Small intestine (tissue), 7 donors: ENCODE measurements around the gene SNX25. TPM values are rescaled to one million over a fixed set of nuclear protein-coding genes. Genes with fewer than 3 reads are reported as not detected.

ENCODE experiments used
- DNase-seq, 2 donors: peaks; one replicate each; pipeline versions ENCODE4 v3.0.0 to v3.0.0-alpha.2; 2013
- FAIRE-seq: peaks from 2 replicates; lab custom pipeline; 2012; peaks lifted over from hg19 to GRCh38; lab: Jason Lieb, UNC
- H3K27ac ChIP-seq, 3 donors: one replicate each; pipeline ENCODE4 v1.5.1; 2013; ENCODE audit warnings: low read length in 2 of 3, mild to moderate bottlenecking in 2 of 3, control low read depth in 1 of 3, inconsistent platforms in 1 of 3, low read depth in 1 of 3, moderate library complexity in 1 of 3
- H3K27me3 ChIP-seq, 3 donors: one replicate each; pipeline ENCODE4 v1.6.1; 2013; ENCODE audit warnings: low read length in 3 of 3, inconsistent platforms in 1 of 3; ENCODE audit not compliant: control insufficient read depth in 3 of 3, insufficient read depth in 3 of 3
- H3K36me3 ChIP-seq, 3 donors: one replicate each; pipeline ENCODE4 v1.6.1; 2013; ENCODE audit warnings: low read length in 3 of 3, inconsistent platforms in 1 of 3, low read depth in 1 of 3, mild to moderate bottlenecking in 1 of 3, moderate library complexity in 1 of 3; ENCODE audit not compliant: control insufficient read depth in 3 of 3, insufficient read depth in 2 of 3
- H3K4me1 ChIP-seq, 3 donors: one replicate each; pipeline ENCODE4 v1.6.1; 2013; ENCODE audit warnings: low read length in 2 of 3, inconsistent platforms in 1 of 3, low read depth in 1 of 3, mild to moderate bottlenecking in 1 of 3, moderate library complexity in 1 of 3; ENCODE audit not compliant: control insufficient read depth in 3 of 3, insufficient read depth in 2 of 3
- H3K4me3 ChIP-seq, 3 donors: one replicate each; pipeline ENCODE4 v1.5.1; 2013; ENCODE audit warnings: low read length in 3 of 3, control low read depth in 1 of 3, inconsistent platforms in 1 of 3, low read depth in 1 of 3, mild to moderate bottlenecking in 1 of 3, moderate library complexity in 1 of 3
- H3K9me3 ChIP-seq, 2 donors: one replicate each; pipeline ENCODE4 v1.6.1; 2013; ENCODE audit warnings: low read depth in 1 of 2, low read length in 1 of 2; ENCODE audit not compliant: control insufficient read depth in 2 of 2, insufficient read depth in 1 of 2
- WGBS, 3 donors: extraction: QIAGEN DNeasy Blood & Tissue Kit; methylation state at CpG; one replicate each; pipeline ENCODE4 v1.1.7; 2013; 5-methylcytosine and 5-hydroxymethylcytosine counted together
- polyA plus RNA-seq, 4 donors: library from polyadenylated mRNA; stranded (reverse) in 3 of 4; unstranded in 1 of 4; fragments of 200-250 nt in 3 of 4; fragments of 120-200 nt in 1 of 4; gene quantifications; one replicate each; pipeline versions ENCODE4 v1.2.1 to v1.2.3, GENCODE V29; 2013
- donor health status: healthy with polysubstance abuse.
- donor health status: control.
- donor health status: control.
- donor health status: Bipolar disorder and iron deficiency.
- donor health status: healthy.

Gene SNX25
- polyA plus RNA-seq, 4 donors = 1.9 to 12.6 (median 3.7) TPM

- FAIRE-seq = no peak
- WGBS, 3 donors = 93 to 97% (median 95%) methylated on average over 6 of the region's 6 CpGs
- DNase-seq = no peak
These were observed 87.5 kb downstream of the SNX25 start for GRCh38 chr4:185296665-185297460.

DNA sequence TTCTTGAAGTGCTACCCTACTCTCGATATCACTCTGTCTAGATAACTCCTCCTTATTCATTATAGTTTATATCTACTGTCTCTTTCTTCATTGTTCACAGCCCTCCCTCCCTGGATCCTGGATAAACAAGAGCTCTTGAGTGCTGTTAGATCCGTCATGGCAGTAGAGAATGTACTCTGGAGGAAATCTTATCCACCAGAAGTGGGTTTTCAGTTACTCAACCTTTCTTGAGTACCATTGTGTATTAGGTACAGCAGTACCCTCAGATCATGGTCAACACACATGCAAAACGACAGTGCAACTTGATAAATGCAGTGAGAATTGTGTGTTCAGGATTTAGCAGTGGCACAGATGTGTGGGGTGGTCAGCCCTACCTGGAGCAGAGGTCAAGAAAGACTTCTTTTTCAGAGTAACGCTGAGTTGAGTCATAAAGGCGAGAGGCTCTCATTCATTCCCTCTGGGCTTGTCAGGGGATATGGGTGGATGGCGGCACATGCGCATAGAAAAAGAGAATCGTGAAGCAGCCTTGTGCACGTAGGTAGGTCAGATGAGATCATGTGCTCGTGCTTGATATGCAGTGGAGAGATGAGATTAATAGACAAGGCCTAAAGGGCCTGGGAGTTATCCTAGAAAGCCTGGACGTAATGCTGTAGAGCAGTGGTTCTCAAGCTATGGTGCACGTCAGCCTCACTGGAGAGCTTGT is 89.5 kb downstream of the SNX25 start:
- WGBS, 3 donors = 85 to 93% (median 86%) methylated on average over 12 of the region's 12 CpGs
- FAIRE-seq = no peak

More at GRCh38 chr4:185296665-185297460, 87.5 kb downstream of the SNX25 start:
- no peak overlapping the region for H3K27ac ChIP-seq
- no peaks in the 10 kb centered on the region for H3K27me3 ChIP-seq
- H3K9me3 ChIP-seq = no peaks in the 10 kb centered on the region
- H3K4me3 ChIP-seq = no peak overlapping the region
- H3K36me3 ChIP-seq = peaks cover 0 to 17% (median 0%) of the 10 kb centered on the region in 3 donors
- no peaks in the 10 kb centered on the region for H3K4me1 ChIP-seq

DNA sequence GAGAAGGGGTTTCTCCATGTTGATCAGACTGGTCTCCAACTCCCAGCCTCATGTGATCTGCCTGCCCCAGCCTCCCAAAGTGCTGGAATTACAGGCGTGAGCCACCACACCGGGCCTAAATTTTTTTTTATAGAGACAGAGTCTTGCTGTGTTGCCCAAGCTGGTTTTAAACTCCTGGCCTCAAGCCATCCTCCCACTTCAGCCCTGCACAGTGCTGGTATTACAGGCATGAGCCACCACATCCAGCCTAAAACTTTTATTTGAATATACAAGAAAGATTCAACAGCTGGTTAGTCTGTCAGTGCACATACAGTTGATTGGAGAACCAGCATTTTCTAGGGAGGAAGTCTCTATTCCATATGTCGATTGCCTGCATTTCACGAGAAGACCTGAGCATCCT is 95.1 kb downstream of the SNX25 start:
- Histone ChIP-seq H3K4me1 (no peaks in the 10 kb centered on the region), H3K27ac (no peak overlapping the region), H3K36me3 (peaks cover 0 to 7% (median 0%) of the 10 kb centered on the region in 3 donors), H3K4me3 (no peak overlapping the region), H3K9me3 (no peaks in the 10 kb centered on the region), H3K27me3 (no peaks in the 10 kb centered on the region)
- no peak for FAIRE-seq
- DNase-seq = no peak
- 91 to 97% (median 92%) methylated on average over 4 of the region's 4 CpGs for WGBS, 3 donors

More for the DNA sequence above, 89.5 kb downstream of the SNX25 start:
- Histone ChIP-seq H3K27ac (no peak overlapping the region), H3K27me3 (no peaks in the 10 kb centered on the region), H3K9me3 (no peaks in the 10 kb centered on the region), H3K4me1 (no peaks in the 10 kb centered on the region), H3K4me3 (no peak overlapping the region), H3K36me3 (peaks cover 0 to 13% (median 0%) of the 10 kb centered on the region in 3 donors)
- DNase-seq = no peak

GRCh38 chr4:185304944-185305690 is 95.7 kb downstream of the SNX25 start:
- DNase-seq = peak in 1 of 2 donors; percentile 7
- Histone ChIP-seq H3K9me3 (no peaks in the 10 kb centered on the region), H3K27ac (no peak overlapping the region), H3K4me3 (no peak overlapping the region), H3K36me3 (peaks cover 0 to 7% (median 0%) of the 10 kb centered on the region in 3 donors), H3K4me1 (no peaks in the 10 kb centered on the region), H3K27me3 (no peaks in the 10 kb centered on the region)
- 87 to 95% (median 88%) methylated on average over 5 of the region's 5 CpGs for WGBS, 3 donors
- FAIRE-seq = no peak

DNA sequence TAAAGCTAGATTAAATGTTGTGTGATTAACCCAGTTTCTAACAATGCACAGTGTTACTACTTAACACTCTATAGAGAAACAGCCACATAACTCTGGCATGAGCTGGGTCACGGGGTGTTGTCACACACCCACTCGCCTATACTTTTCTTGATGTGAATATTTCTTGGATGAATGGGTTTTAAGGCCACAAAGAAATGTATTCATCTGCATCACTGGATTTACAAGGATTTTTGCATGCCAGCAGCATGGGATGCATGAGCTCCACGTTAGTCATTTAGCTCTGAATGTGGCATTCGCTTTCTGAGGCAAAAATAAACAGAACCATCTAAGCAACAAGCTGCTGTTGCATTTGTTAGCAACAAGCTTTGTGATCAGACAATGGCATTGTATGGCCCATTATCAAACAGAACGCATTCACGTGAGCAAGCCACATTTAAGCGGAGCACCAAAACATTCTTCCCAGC is 96.6 kb downstream of the SNX25 start:
- 89 to 94% (median 91%) methylated on average over 7 of the region's 7 CpGs for WGBS, 3 donors
- no peaks in the 10 kb centered on the region for H3K27me3 ChIP-seq
- DNase-seq = no peak
- H3K9me3 ChIP-seq = no peaks in the 10 kb centered on the region
- H3K4me1 ChIP-seq = no peaks in the 10 kb centered on the region
- H3K27ac ChIP-seq = no peak overlapping the region
- FAIRE-seq = no peak
- H3K4me3 ChIP-seq = no peak overlapping the region
- H3K36me3 ChIP-seq = peaks cover 0 to 7% (median 0%) of the 10 kb centered on the region in 3 donors

GRCh38 chr4:185307136-185307950 is 97.9 kb downstream of the SNX25 start:
- 47 to 65% (median 62%) methylated on average over 5 of the region's 5 CpGs for WGBS, 3 donors
- DNase-seq (peak in 1 of 2 donors; percentile 23), FAIRE-seq (no peak)
- no peak overlapping the region for H3K27ac ChIP-seq
- peaks cover 0 to 11% (median 0%) of the 10 kb centered on the region in 3 donors for H3K36me3 ChIP-seq
- no peaks in the 10 kb centered on the region for H3K27me3 ChIP-seq
- no peak overlapping the region for H3K4me3 ChIP-seq
- H3K4me1 ChIP-seq = no peaks in the 10 kb centered on the region
- H3K9me3 ChIP-seq = no peaks in the 10 kb centered on the region

GRCh38 chr4:185309770-185310169 is 100.4 kb downstream of the SNX25 start:
- FAIRE-seq (no peak), DNase-seq (no peak)
- H3K27me3 ChIP-seq = no peaks in the 10 kb centered on the region
- no peak overlapping the region for H3K27ac ChIP-seq
- peaks cover 0 to 11% (median 0%) of the 10 kb centered on the region in 3 donors for H3K36me3 ChIP-seq
- 70 to 92% (median 92%) methylated on average over 4 of the region's 4 CpGs for WGBS, 3 donors
- no peaks in the 10 kb centered on the region for H3K9me3 ChIP-seq
- no peaks in the 10 kb centered on the region for H3K4me1 ChIP-seq
- H3K4me3 ChIP-seq = no peak overlapping the region
